H1 (cell line): Measurements from ENCODE around the gene IL21R. TPM values are rescaled to one million over a fixed set of nuclear protein-coding genes. Genes with fewer than 3 reads are reported as not detected.

Source experiments
- CTCF ChIA-PET: fragments of 300-600 bp; sonication (Branson Sonifier 250); formaldehyde crosslinking; loops from one replicate; lab custom pipeline; 2021; ENCODE audit not compliant: partially characterized antibody; lab: Charles Lee
- POLR2A ChIA-PET: fragments of 300-600 bp; sonication (Branson Sonifier 250); formaldehyde crosslinking; loops from one replicate; lab custom pipeline; 2021; ENCODE audit warnings: inconsistent platforms; ENCODE audit not compliant: partially characterized antibody; lab: Charles Lee
- DNase-seq, 2 experiments: peaks; one replicate each; pipeline versions ENCODE4 v3.0.0 to v3.0.0-alpha.2; 2010 to 2022; ENCODE audit warnings: low spot score in 2 of 2, low read depth in 1 of 2, mixed read lengths in 1 of 2
- FAIRE-seq: peaks from 2 replicates; lab custom pipeline; 2011; peaks lifted over from hg19 to GRCh38; lab: Jason Lieb, UNC
- H2AFZ ChIP-seq: 2 replicates; pipeline ENCODE4 v1.8.1; 2012; ENCODE audit warnings: low read length, inconsistent platforms
- H2AK5ac ChIP-seq: 2 replicates; pipeline ENCODE4 v1.6.1; 2013; ENCODE audit warnings: low read depth, low read length
- H2BK120ac ChIP-seq: replicated peaks from 2 replicates; pipeline ENCODE3; 2013; ENCODE audit warnings: low read depth, low read length, inconsistent platforms
- H2BK12ac ChIP-seq: 2 replicates; pipeline ENCODE4 v1.6.1; 2013; ENCODE audit warnings: low read depth, low read length
- H2BK15ac ChIP-seq: 2 replicates; pipeline ENCODE4 v1.6.1; 2013; ENCODE audit warnings: low read length
- H2BK20ac ChIP-seq: 2 replicates; pipeline ENCODE4 v1.6.1; 2013; ENCODE audit warnings: low read length
- H2BK5ac ChIP-seq: 2 replicates; pipeline ENCODE4 v1.6.1; 2013; ENCODE audit warnings: low read depth, low read length
- H3K14ac ChIP-seq: 2 replicates; pipeline ENCODE4 v1.6.1; 2013; ENCODE audit warnings: inconsistent platforms; ENCODE audit not compliant: insufficient read length
- H3K18ac ChIP-seq: 2 replicates; pipeline ENCODE4 v1.6.1; 2013; ENCODE audit warnings: low read length; ENCODE audit errors: extremely low read depth
- H3K23ac ChIP-seq: 2 replicates; pipeline ENCODE4 v1.6.1; 2013; ENCODE audit warnings: inconsistent platforms; ENCODE audit not compliant: insufficient read length
- H3K23me2 ChIP-seq: 2 replicates; pipeline ENCODE4 v1.6.1; 2013; ENCODE audit warnings: low read depth, low read length
- H3K27ac ChIP-seq: 2 replicates; pipeline ENCODE4 v1.6.1; 2011; ENCODE audit warnings: low read depth, low read length, inconsistent platforms
- H3K27me3 ChIP-seq, 4 experiments: replicated peaks in 1 of 4; 1 replicate in 1 of 4; 2 replicates in 3 of 4; pipeline versions ENCODE4 v1.6.1 to v1.8.1; 2011 to 2013; ENCODE audit warnings: low read length in 3 of 4, mild to moderate bottlenecking in 3 of 4, inconsistent platforms in 2 of 4, mixed read lengths in 2 of 4, moderate library complexity in 1 of 4; ENCODE audit not compliant: control insufficient read depth in 3 of 4, insufficient read depth in 3 of 4; ENCODE audit errors: extremely low read depth in 1 of 4
- H3K36me3 ChIP-seq, 4 experiments: 2 replicates each; pipeline versions ENCODE4 v1.6.1 to v1.8.1; 2011 to 2013; ENCODE audit warnings: mild to moderate bottlenecking in 4 of 4, low read length in 3 of 4, moderate library complexity in 2 of 4, control low read depth in 1 of 4, inconsistent platforms in 1 of 4; ENCODE audit not compliant: insufficient read depth in 4 of 4, control insufficient read depth in 2 of 4
- H3K4ac ChIP-seq: replicated peaks from 2 replicates; pipeline ENCODE3; 2013; ENCODE audit warnings: low read length, low read depth, mixed read lengths, inconsistent platforms; ENCODE audit not compliant: insufficient read length
- H3K4me1 ChIP-seq, 4 experiments: replicated peaks in 1 of 4; 1 replicate in 1 of 4; 2 replicates in 3 of 4; pipeline versions ENCODE4 v1.6.1 to v1.8.1; 2011 to 2013; ENCODE audit warnings: low read length in 3 of 4, inconsistent platforms in 2 of 4, mixed read lengths in 1 of 4; ENCODE audit not compliant: insufficient read depth in 4 of 4, control insufficient read depth in 3 of 4
- H3K4me2 ChIP-seq, 2 experiments: 2 replicates each; pipeline versions ENCODE4 v1.6.1 to v1.8.1; 2011 to 2013; ENCODE audit warnings: low read depth in 2 of 2, low read length in 2 of 2, control low read depth in 1 of 2, inconsistent platforms in 1 of 2, mild to moderate bottlenecking in 1 of 2; ENCODE audit not compliant: insufficient read depth in 1 of 2
- H3K4me3 ChIP-seq, 4 experiments: fragments of 200-600, 300-600 bp in 1 of 4; sonication (generic), shearing (Covaris generic), sonication (Bioruptor Twin) in 1 of 4; 2 replicates each; pipeline versions ENCODE4 v1.5.1 to v1.8.1; 2011 to 2016; ENCODE audit warnings: low read length in 4 of 4, low read depth in 3 of 4, control low read depth in 2 of 4, inconsistent platforms in 2 of 4, mild to moderate bottlenecking in 2 of 4, mixed read lengths in 1 of 4, moderate library complexity in 1 of 4; ENCODE audit not compliant: insufficient read depth in 2 of 4; ENCODE audit errors: extremely low read depth in 1 of 4
- H3K56ac ChIP-seq: replicated peaks from 2 replicates; pipeline ENCODE3; 2013; ENCODE audit warnings: low read depth, mild to moderate bottlenecking, mixed read lengths, low read length, inconsistent platforms; ENCODE audit not compliant: insufficient read length
- H3K79me1 ChIP-seq: 2 replicates; pipeline ENCODE4 v1.6.1; 2013; ENCODE audit warnings: low read depth, low read length, control low read depth
- H3K79me2 ChIP-seq, 2 experiments: 2 replicates each; pipeline versions ENCODE4 v1.6.1 to v1.8.1; 2012 to 2013; ENCODE audit warnings: low read length in 2 of 2, mild to moderate bottlenecking in 2 of 2, inconsistent platforms in 1 of 2; ENCODE audit not compliant: insufficient read depth in 2 of 2, control insufficient read depth in 1 of 2
- H3K9ac ChIP-seq, 4 experiments: replicated peaks in 1 of 4; 1 replicate in 1 of 4; 2 replicates in 3 of 4; pipeline versions ENCODE4 v1.6.1 to v1.8.1; 2011 to 2013; ENCODE audit warnings: low read depth in 3 of 4, low read length in 3 of 4, control low read depth in 2 of 4, mild to moderate bottlenecking in 2 of 4, moderate library complexity in 2 of 4, inconsistent platforms in 1 of 4; ENCODE audit errors: extremely low read depth in 1 of 4
- H3K9me3 ChIP-seq, 2 experiments: 2 replicates each; pipeline versions ENCODE4 v1.6.1 to v1.8.1; 2012 to 2013; ENCODE audit warnings: mild to moderate bottlenecking in 2 of 2, moderate library complexity in 2 of 2, control low read depth in 1 of 2, inconsistent platforms in 1 of 2, low read depth in 1 of 2, low read length in 1 of 2, mixed read lengths in 1 of 2; ENCODE audit not compliant: insufficient read depth in 2 of 2
- H4K20me1 ChIP-seq, 2 experiments: replicated peaks in 1 of 2; 2 replicates each; pipeline versions ENCODE3 to v1.8.1; 2011 to 2013; ENCODE audit warnings: inconsistent platforms in 2 of 2, low read length in 2 of 2, mild to moderate bottlenecking in 1 of 2; ENCODE audit not compliant: insufficient read depth in 2 of 2, control insufficient read depth in 1 of 2
- H4K5ac ChIP-seq: 2 replicates; pipeline ENCODE4 v1.6.1; 2013; ENCODE audit warnings: low read length, low read depth, mixed read lengths, inconsistent platforms; ENCODE audit not compliant: insufficient read length
- H4K8ac ChIP-seq: 2 replicates; pipeline ENCODE4 v1.8.0; 2013; ENCODE audit warnings: mild to moderate bottlenecking, moderate library complexity, low read length, inconsistent platforms; ENCODE audit not compliant: insufficient read depth; ENCODE audit errors: extremely low read depth
- H4K91ac ChIP-seq: replicated peaks from 2 replicates; pipeline ENCODE3; 2013; ENCODE audit warnings: low read length, mixed read lengths, inconsistent platforms; ENCODE audit not compliant: insufficient read length
- ASH2L ChIP-seq: fragments of 200-600, 300-600 bp; sonication (generic); IDR thresholded peaks from one replicate; pipeline ENCODE4 v1.7.1; 2017; ENCODE audit warnings: low read length
- BACH1 ChIP-seq: IDR thresholded peaks from 2 replicates; pipeline ENCODE4 v1.6.1; 2012; ENCODE audit warnings: low read length, improper control_type of control experiment
- BCL11A ChIP-seq, 2 experiments: IDR thresholded peaks; one replicate each; pipeline ENCODE4 v1.6.1; 2011; ENCODE audit warnings: low read depth in 2 of 2, low read length in 2 of 2, mild to moderate bottlenecking in 2 of 2
- BRCA1 ChIP-seq: IDR thresholded peaks from 2 replicates; pipeline ENCODE4 v1.6.1; 2012; ENCODE audit warnings: low read depth, low read length, improper control_type of control experiment
- CREB1 ChIP-seq: IDR thresholded peaks from 2 replicates; pipeline ENCODE4 v1.6.1; 2012; ENCODE audit warnings: inconsistent platforms
- CTBP2 ChIP-seq: IDR thresholded peaks from 2 replicates; pipeline ENCODE4 v1.7.0; 2011; ENCODE audit warnings: borderline replicate concordance, mild to moderate bottlenecking, moderate library complexity, mixed read lengths, low read length; ENCODE audit not compliant: insufficient read depth, insufficient read length
- EGR1 ChIP-seq: IDR thresholded peaks from 2 replicates; pipeline ENCODE4 v1.6.1; 2011; ENCODE audit warnings: low read depth, low read length, borderline replicate concordance
- POLR2A ChIP-seq, 2 experiments: IDR thresholded peaks; 1 replicate in 1 of 2; 2 replicates in 1 of 2; pipeline ENCODE4 v1.6.1; 2011; ENCODE audit warnings: low read depth in 2 of 2, low read length in 2 of 2, mild to moderate bottlenecking in 2 of 2; ENCODE audit errors: control extremely low read depth in 1 of 2
- RBBP5 ChIP-seq: IDR thresholded peaks from 2 replicates; pipeline ENCODE4 v1.7.1; 2012; ENCODE audit warnings: low read depth, mild to moderate bottlenecking, inconsistent platforms, low read length, moderate library complexity, borderline replicate concordance
- SIX5 ChIP-seq: IDR thresholded peaks from 2 replicates; pipeline ENCODE4 v1.6.1; 2011; ENCODE audit warnings: mild to moderate bottlenecking, low read depth, low read length
- ZNF274 ChIP-seq: IDR thresholded peaks from 2 replicates; pipeline ENCODE4 v1.7.0; 2012; ENCODE audit warnings: low read length, borderline replicate concordance; ENCODE audit errors: extremely low read depth
- WGBS, 2 experiments: shearing (Covaris generic) in 1 of 2; methylation state at CpG; one replicate each; pipeline versions ENCODE4 v1.1.6 to v1.1.7; 2013 to 2015; ENCODE audit warnings: low lambda C conversion rate in 2 of 2, mixed read lengths in 2 of 2, inconsistent platforms in 1 of 2, low coverage in 1 of 2, missing lambda C conversion rate in 1 of 2; ENCODE audit not compliant: insufficient replicate concordance in 2 of 2, insufficient coverage in 1 of 2, insufficient read length in 1 of 2; ENCODE audit errors: extremely low coverage in 1 of 2, missing lambda C conversion rate in 1 of 2; 5-methylcytosine and 5-hydroxymethylcytosine counted together
- polyA plus RNA-seq, 7 experiments: library from polyadenylated mRNA; depleted of rRNA in 3 of 7; stranded (reverse) in 5 of 7; unstranded in 2 of 7; fragments of >200 nt in 5 of 7; fragments of 200-250 nt in 2 of 7; gene quantifications; 1 replicate in 5 of 7; 2 replicates in 1 of 7; 4 replicates in 1 of 7; pipeline versions ENCODE4 v1.2.1 to v1.2.3, GENCODE V29; 2011 to 2013; ENCODE audit warnings: missing spikeins in 2 of 7, mixed read lengths in 2 of 7
- total RNA-seq: library from RNA; stranded (reverse); fragmentation: NEBNext Ultra II Directional; extraction: Animal tissue kit (Norgen Biotek cat#: 25700); gene quantifications from 2 replicates; pipeline ENCODE4 v1.2.1, GENCODE V29; 2021

The IL21R gene
- total and polyA plus RNA-seq, 2 of the 8 experiments (the other 6 are each of a cell fraction or from before 2014, with no cell fraction given) = 0.34 to 0.70 TPM

DNA sequence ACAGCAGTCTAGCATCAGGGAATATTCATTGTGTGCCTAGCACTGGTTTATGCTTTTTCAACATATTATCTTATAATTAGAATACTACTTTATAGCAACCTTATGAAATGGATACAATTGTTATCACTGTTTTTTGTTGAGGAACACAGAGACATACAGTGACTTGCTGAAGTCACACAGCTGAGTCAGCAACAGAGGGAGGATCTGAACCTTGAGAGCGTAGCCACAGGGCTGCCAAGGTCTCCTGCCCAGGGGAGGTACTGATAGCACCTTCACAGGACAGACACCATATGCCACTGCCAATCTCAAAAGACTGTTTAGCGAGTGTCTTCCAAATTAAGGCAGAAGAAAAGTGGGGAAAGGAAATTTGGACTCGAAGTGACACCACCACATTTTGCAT lies 84.8 kb downstream of the IL21R start:
- H3K18ac ChIP-seq = no peak overlapping the region
- no peak overlapping the region for H4K8ac ChIP-seq
- no peak overlapping the region for H4K5ac ChIP-seq
- WGBS, 2 experiments = 98% methylated on average over 3 of the region's 3 CpGs; no CpG with 5 or more reads in 1 of the 2 experiments
- H3K23me2 ChIP-seq = no peaks in the 10 kb centered on the region
- peaks cover 53 to 97% (median 81%) of the 10 kb centered on the region in 4 experiments for H3K36me3 ChIP-seq
- CTCF ChIA-PET = no interaction called here
- H3K4me1 ChIP-seq = no peaks in the 10 kb centered on the region
- H3K4ac ChIP-seq = no peak overlapping the region
- no peaks in the 10 kb centered on the region for H3K79me2 ChIP-seq
- POLR2A ChIA-PET = no interaction called here
- no peak overlapping the region for H3K56ac ChIP-seq
- H3K4me3 ChIP-seq = no peak overlapping the region
- H2BK12ac ChIP-seq = no peak overlapping the region
- peaks cover 8 to 10% of the 10 kb centered on the region in 2 experiments for H4K20me1 ChIP-seq
- H2BK5ac ChIP-seq = no peak overlapping the region
- DNase-seq (no peak), FAIRE-seq (no peak)
- H2BK120ac ChIP-seq = no peak overlapping the region
- H2BK20ac ChIP-seq = no peak overlapping the region
- H3K23ac ChIP-seq = no peak overlapping the region
- no peak overlapping the region for H3K9ac ChIP-seq
- no peak overlapping the region for H3K27ac ChIP-seq
- no peaks in the 10 kb centered on the region for H3K27me3 ChIP-seq
- no peaks in the 10 kb centered on the region for H3K9me3 ChIP-seq
- no peak overlapping the region for H2AFZ ChIP-seq
- H3K4me2 ChIP-seq = no peak overlapping the region
- no peak overlapping the region for H2AK5ac ChIP-seq
- TF ChIP-seq POLR2A (IDR thresholded peaks at IDR 0.05; ENCODE audit: control extremely low read depth in 1 of 2, low read depth in 2 of 2, low read length in 2 of 2) (no peak), RBBP5 (no peak), ZNF274 (no peak), BRCA1 (no peak), CREB1 (no peak), EGR1 (no peak), BACH1 (no peak), SIX5 (no peak), CTBP2 (no peak), ASH2L (no peak), BCL11A (IDR thresholded peaks at IDR 0.05; ENCODE audit: low read depth in 2 of 2, low read length in 2 of 2) (no peak)
- no peaks in the 10 kb centered on the region; the same call in 1 of the 2 replicates for H3K79me1 ChIP-seq
- H3K14ac ChIP-seq = no peak overlapping the region
- no peak overlapping the region for H4K91ac ChIP-seq
- H2BK15ac ChIP-seq = no peak overlapping the region
